ENCODE results near the gene PMEPA1. TPM values are rescaled to one million over a fixed set of nuclear protein-coding genes. Genes with fewer than 3 reads are reported as not detected.

PMEPA1 gene
- total RNA-seq, 1 donor, result 0.86 TPM

DNA sequence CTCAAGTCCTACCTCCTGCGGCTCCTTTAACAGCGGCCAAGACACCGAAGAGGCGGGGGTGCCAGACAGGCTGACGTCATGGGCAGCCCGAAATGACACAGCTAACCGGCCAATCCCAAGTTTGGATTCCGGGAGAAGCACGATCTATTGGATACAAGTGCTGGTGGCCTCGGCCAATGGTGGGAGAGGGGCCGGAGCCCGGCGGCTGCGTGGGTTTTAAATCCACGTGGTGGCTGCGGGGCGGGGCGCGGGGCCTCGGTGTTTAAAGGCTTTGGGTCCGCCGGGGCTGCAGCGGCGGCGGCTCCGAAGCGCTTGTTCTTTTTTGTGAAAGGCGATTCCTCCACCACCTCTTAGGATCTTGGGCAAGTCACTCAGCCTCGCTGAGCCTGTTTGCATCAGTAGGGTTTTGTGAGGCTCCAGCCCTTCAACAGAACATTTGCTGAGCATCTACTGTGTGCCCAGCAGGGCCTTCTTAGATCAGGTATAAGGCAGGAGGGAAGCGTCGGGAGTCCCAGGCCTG lies 8.7 kb upstream of the PMEPA1 start:
- peak; percentile 97 for DNase-seq (ENCODE audit: low read depth)
- H3K4me3 ChIP-seq (ENCODE audit: low read depth, low read length), result peak overlapping the region; percentile 50
- TF ChIP-seq, protein P1, sequence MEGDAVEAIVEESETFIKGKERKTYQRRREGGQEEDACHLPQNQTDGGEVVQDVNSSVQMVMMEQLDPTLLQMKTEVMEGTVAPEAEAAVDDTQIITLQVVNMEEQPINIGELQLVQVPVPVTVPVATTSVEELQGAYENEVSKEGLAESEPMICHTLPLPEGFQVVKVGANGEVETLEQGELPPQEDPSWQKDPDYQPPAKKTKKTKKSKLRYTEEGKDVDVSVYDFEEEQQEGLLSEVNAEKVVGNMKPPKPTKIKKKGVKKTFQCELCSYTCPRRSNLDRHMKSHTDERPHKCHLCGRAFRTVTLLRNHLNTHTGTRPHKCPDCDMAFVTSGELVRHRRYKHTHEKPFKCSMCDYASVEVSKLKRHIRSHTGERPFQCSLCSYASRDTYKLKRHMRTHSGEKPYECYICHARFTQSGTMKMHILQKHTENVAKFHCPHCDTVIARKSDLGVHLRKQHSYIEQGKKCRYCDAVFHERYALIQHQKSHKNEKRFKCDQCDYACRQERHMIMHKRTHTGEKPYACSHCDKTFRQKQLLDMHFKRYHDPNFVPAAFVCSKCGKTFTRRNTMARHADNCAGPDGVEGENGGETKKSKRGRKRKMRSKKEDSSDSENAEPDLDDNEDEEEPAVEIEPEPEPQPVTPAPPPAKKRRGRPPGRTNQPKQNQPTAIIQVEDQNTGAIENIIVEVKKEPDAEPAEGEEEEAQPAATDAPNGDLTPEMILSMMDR (IDR thresholded peaks at IDR 0.05; ENCODE audit: insufficient read depth, low read depth, low read length), result no peak

DNA sequence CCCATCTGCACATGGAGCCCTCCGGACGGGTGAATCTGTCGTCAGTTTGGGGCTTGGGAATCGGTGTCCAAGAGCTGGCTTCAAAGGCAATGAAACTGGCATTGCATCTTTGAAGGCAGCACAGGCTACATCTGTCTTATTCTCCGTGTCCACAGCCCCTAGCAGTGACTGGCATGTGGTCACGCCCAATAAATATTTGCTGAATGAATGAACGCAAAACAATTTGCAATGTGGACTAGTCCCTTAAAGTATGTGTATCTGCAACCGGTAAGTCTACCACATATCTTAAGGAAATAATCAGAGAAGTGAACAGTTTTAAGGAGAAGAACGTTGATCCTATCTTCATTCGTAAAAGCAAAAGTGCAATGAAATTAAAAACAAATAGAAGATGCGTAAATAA lies 8.0 kb upstream of the PMEPA1 start:
- H3K4me3 ChIP-seq (ENCODE audit: low read depth, low read length), result no peak overlapping the region
- TF ChIP-seq, protein P1 (IDR thresholded peaks at IDR 0.05; ENCODE audit: insufficient read depth, low read depth, low read length), result no peak
- no peak for DNase-seq (ENCODE audit: low read depth)

DNA sequence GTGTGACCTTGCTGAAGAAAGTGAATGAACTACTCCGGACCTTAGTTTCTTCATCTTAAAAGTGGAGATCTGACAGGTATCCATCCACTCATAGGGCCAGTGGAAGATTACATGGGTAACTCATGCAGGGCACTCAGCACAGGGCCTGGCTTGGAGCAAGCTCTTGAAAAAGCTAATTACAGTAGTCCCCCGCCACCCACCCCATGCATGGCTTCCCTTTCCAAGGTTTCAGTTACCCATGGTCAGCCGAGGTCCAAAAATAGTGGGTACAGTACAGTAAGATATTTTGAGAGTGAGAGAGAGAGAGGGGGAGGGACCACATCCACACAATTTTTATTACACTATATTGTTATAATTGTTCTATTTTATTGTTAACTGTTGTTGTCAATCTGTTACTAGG lies 7.1 kb upstream of the PMEPA1 start:
- H3K4me3 ChIP-seq (ENCODE audit: low read depth, low read length), result no peak overlapping the region
- TF ChIP-seq, protein P1 (IDR thresholded peaks at IDR 0.05; ENCODE audit: insufficient read depth, low read depth, low read length), result no peak
- DNase-seq (ENCODE audit: low read depth), result no peak

DNA sequence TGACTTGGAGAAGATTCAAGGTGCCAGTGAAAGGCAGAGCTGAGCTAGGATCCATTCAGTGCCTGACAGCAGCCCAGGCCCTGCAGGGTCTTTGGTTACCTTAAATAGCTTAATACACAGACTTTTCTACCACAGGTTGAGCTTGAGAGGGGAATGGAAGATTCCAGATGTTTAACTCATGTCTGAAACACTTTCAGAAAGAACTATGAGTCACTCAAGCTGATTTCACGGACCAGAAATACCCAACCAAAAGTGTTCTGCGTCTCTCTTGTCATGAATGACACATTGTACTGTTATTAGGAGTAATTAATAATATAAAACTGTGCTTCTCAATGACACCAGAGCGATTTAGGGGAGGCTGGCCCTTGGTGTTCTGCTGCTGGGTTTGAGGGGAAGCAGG lies 6.4 kb upstream of the PMEPA1 start:
- DNase-seq (ENCODE audit: low read depth), result peak; percentile 40
- no peak overlapping the region for H3K4me3 ChIP-seq (ENCODE audit: low read depth, low read length)
- TF ChIP-seq, protein P1 (IDR thresholded peaks at IDR 0.05; ENCODE audit: insufficient read depth, low read depth, low read length), result no peak

DNA sequence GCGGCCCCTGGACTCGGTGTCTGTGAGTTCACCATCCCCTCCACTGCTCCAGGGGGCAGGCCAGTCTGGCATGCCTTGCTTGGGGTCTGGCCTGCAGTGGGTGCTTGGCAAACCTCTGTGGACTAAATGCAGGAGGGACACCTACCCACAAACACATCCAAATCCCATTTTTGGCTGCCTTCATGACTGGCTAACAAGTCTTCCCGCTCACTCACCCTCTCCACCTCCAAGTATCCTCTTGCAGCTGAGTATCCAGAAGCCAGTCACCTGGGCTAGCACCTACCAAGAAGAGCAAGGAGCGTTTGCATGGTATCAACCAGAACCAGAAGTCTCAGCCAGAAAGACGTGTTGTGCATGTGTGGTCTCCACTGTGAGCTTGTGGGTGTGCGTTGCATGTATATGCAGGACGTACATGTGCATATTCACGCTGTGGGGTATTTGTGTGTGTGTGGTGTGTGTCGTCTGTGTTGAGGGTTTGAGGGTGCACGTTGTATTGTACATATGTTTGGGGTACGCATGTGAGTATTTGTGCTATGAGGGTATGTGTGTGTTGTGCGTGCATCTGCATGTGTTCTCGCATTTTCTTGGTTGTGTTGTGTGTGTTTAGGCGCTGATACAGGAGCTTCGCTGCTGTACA lies 5.6 kb upstream of the PMEPA1 start:
- DNase-seq (ENCODE audit: low read depth), result no peak
- no peak overlapping the region for H3K4me3 ChIP-seq (ENCODE audit: low read depth, low read length)
- TF ChIP-seq, protein P1 (IDR thresholded peaks at IDR 0.05; ENCODE audit: insufficient read depth, low read depth, low read length), result no peak

DNA sequence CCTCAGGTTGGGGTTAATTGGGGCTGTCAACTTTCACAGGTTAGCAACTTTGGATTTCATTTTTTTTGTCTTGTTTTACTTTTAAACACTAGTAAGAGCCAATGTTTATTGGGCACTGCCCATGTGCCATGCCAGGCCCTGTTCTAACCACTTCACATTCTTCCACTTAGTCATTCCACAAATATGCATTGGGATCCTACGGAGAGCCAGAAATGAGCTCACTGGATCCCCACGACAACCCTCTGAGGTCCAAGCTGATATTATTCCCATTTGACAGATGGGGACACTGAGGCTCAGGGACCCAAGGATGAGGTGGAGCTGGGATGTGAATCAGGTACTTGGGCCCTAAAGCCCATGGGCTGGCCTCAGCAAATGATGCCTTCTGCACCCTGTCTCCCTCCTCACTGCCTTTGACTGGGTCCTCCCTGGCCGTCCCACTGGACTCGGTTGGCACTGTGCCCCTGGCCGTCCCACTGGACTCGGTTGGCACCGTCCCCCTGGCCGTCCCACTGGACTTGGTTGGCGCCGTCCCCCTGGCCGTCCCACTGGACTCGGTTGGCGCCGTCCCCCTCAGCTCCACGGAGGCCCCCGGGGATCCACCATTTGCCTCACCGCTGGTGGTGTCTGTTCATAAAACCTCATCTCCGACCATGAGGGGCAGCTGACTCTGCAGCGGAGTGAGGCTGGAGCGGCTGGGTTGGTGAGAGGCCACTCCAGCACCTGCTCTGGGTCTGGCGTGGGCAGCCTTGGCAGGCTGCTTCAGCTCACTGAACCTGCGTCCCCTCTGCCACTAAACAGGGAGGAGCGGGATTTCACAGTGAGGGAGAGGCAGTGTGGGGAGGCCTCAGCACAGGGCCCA lies 4.8 kb upstream of the PMEPA1 start:
- TF ChIP-seq, protein P1 (IDR thresholded peaks at IDR 0.05; ENCODE audit: insufficient read depth, low read depth, low read length), result no peak
- H3K4me3 ChIP-seq (ENCODE audit: low read depth, low read length), result no peak overlapping the region
- peak; percentile 34 for DNase-seq (ENCODE audit: low read depth)

Measured in fibroblast of villous mesenchyme (primary cell).